Muscle layer of colon (tissue), 2 donors: Measurements from ENCODE around the gene ARHGEF19.

ENCODE experiments used
- H3K27ac ChIP-seq: one replicate; pipeline ENCODE4 v1.7.0; 2013; ENCODE audit warnings: low read depth, mild to moderate bottlenecking, low read length, moderate library complexity
- H3K27me3 ChIP-seq, 2 donors: one replicate each; pipeline ENCODE4 v1.7.0; 2013; ENCODE audit warnings: low read length in 2 of 2, mild to moderate bottlenecking in 2 of 2; ENCODE audit not compliant: insufficient read depth in 2 of 2, control insufficient read depth in 1 of 2
- H3K36me3 ChIP-seq: one replicate; pipeline ENCODE4 v1.7.0; 2013; ENCODE audit warnings: mild to moderate bottlenecking, low read length; ENCODE audit not compliant: insufficient read depth
- H3K4me1 ChIP-seq: one replicate; pipeline ENCODE4 v1.7.0; 2013; ENCODE audit warnings: mild to moderate bottlenecking, low read length; ENCODE audit not compliant: insufficient read depth
- H3K4me3 ChIP-seq, 2 donors: one replicate each; pipeline ENCODE4 v1.7.0; 2013; ENCODE audit warnings: low read length in 2 of 2, low read depth in 1 of 2, mild to moderate bottlenecking in 1 of 2, moderate library complexity in 1 of 2
- H3K9ac ChIP-seq: one replicate; pipeline ENCODE4 v1.7.0; 2013; ENCODE audit warnings: low read length
- H3K9me3 ChIP-seq: one replicate; pipeline ENCODE4 v1.7.0; 2013; ENCODE audit warnings: mild to moderate bottlenecking, low read length
- donor health status: abdominal sarcoma.
- donor health status: Adenocarcinoma of cecum.

ARHGEF19 gene

DNA sequence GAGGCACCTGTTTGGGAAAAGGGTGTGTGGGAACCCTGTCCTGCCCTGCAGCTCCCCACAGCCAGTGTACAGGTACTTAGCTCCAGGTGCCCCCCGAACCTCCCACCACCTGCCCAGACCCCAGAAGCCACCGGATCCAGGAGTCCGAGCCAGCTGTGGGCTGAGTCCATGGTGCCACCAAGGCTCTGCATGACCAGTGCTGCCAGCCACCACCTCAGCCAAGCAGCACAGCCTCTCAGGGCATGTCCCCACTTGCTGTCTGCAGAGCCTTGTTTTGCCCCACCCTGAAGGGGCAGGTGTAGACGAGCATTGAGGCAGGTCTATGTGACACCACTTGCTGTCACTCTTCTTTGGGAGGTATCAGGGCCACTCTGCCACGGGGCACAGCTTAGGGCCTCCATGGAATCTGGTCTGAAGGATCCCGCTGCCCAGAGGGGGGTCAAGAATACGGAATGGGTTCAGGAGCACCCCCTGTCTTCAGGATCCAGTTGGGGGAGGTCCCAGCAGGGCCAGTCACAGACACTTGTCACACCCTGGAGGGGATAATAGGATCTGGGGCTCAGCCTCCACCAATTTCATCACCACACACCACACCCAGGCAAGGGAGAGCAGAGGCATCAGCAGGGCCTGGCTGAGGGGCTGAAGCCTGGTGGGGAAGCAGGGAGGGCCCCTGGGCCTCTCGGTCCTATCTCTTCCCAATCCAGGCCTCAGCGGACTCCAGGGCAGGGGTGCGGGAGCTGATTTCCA lies 27.7 kb downstream of the ARHGEF19 start:
- Histone ChIP-seq H3K9me3 (no peaks in the 10 kb centered on the region), H3K27ac (no peak overlapping the region), H3K9ac (no peak overlapping the region), H3K4me1 (peaks cover 26% of the 10 kb centered on the region), H3K27me3 (no peaks in the 10 kb centered on the region), H3K4me3 (no peak overlapping the region), H3K36me3 (no peaks in the 10 kb centered on the region)

DNA sequence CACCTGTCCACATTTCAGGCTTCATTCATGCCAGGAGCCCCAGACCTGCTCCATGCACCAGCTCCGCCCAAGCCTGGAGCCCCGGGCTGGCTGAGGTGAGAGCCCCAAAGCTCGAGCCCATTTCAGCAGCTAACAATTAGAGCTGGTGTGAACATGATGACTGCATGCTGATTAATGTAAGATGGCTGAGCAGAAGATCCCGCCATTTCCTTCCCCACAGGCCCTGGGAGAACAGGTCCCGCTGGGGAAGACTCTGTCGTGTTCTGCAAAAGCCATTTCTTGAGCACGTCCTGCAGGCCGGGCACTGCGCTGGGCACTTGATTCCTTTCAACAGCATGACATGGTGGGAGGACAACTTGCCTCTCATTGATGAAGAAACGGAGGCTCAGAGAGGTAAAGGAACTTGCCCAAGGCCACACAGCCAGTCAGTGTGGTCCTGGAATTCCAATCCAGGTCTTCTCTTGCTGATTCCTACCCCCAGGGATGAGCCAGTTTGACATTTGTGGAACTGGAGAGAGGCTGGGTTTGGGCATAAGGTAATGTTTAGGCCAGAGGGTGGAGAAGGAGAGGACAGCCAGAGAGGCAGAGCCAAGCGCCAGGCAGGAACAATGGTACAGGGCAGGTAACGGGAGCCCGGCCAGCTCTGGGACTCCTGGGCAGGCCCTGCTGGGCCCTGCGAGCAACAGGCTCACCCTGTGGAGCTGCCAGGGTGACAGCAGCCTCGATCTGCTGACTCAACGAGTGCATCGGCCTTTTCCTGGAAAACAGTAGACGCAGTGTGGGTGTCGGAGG lies 28.5 kb downstream of the ARHGEF19 start:
- no peaks in the 10 kb centered on the region for H3K36me3 ChIP-seq
- H3K27me3 ChIP-seq: no peaks in the 10 kb centered on the region
- H3K4me1 ChIP-seq: peaks cover 30% of the 10 kb centered on the region
- H3K9ac ChIP-seq: no peak overlapping the region
- no peaks in the 10 kb centered on the region for H3K9me3 ChIP-seq
- H3K4me3 ChIP-seq: no peak overlapping the region
- H3K27ac ChIP-seq: no peak overlapping the region

DNA sequence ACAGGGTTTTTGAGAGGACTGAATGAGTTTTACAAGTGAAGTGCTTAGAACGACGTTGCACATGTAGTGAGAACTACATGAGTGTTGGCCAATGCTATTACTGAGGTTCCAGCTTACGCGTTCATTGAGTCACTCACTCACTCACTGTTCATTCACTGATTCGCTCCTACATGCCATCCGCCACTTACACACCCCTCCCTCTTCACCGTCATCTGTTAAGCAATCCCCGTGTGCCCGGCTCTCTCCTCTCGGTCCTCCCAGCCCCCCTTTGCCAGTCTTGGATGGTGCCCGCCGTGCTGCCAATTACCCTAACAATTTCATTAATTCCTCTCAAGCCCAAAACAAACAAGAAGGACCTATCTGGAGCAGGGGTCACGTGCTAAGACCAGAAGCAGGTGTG lies 29.3 kb downstream of the ARHGEF19 start:
- Histone ChIP-seq H3K27ac (no peak overlapping the region), H3K4me1 (peaks cover 37% of the 10 kb centered on the region), H3K9ac (no peak overlapping the region), H3K4me3 (no peak overlapping the region), H3K9me3 (no peaks in the 10 kb centered on the region), H3K27me3 (no peaks in the 10 kb centered on the region), H3K36me3 (no peaks in the 10 kb centered on the region)

DNA sequence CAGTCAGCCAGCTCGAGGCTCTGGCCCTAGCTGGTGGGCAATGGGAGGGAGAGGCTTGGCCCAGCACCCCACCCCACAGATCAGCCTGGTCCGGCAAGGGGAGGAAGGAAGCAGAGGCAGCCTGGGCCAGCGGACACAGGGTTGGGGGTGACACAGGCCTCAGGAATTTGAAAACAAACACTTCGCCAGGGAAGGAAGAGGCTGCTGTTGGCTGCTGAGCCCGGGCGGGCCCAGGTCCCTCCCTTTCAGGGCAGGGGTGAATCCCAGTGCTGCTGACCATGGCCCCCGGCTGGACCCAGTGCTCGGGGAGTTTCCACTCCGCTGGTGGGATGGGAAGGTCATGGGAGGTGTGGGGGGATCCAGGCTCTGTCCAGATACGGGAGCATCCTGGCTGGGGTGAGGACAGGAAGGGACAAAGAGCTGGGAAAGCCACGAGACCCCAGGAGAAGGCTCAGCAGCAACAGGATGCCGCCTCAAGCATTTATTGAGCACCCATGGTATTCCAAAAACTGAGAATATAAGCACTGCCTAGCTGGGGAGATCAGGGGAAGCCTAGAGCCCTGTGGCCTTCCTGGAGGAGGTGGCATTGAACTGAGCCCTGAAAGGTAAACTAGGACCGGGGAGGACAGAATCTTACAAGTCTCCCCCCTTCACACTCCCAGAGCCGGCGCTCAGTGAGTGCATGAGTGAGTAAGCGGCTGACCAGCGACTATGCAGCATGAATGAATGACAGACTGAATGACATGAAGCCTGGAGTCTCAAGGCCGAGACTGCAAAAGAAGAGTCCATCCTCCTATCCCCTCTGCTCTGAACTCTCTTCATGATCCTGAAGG lies 30.3 kb downstream of the ARHGEF19 start:
- H3K9ac ChIP-seq: peak overlapping the region; percentile 19
- H3K36me3 ChIP-seq: no peaks in the 10 kb centered on the region
- peak overlapping the region; percentile 68 for H3K27ac ChIP-seq
- no peaks in the 10 kb centered on the region for H3K9me3 ChIP-seq
- H3K4me1 ChIP-seq: peaks cover 41% of the 10 kb centered on the region
- H3K27me3 ChIP-seq: no peaks in the 10 kb centered on the region
- no peak overlapping the region for H3K4me3 ChIP-seq

- H3K27me3 ChIP-seq: no peaks in the 10 kb centered on the region
- H3K4me1 ChIP-seq: peaks cover 59% of the 10 kb centered on the region
- H3K9ac ChIP-seq: no peak overlapping the region
- no peaks in the 10 kb centered on the region for H3K36me3 ChIP-seq
- no peak overlapping the region for H3K4me3 ChIP-seq
- no peak overlapping the region for H3K27ac ChIP-seq
- no peaks in the 10 kb centered on the region for H3K9me3 ChIP-seq
These were observed 32.1 kb downstream of the ARHGEF19 start for GRCh38 chr1:16180291-16180824.

- peak overlapping the region; percentile 12 for H3K27ac ChIP-seq
- peaks cover 70% of the 10 kb centered on the region for H3K4me1 ChIP-seq
- H3K36me3 ChIP-seq: no peaks in the 10 kb centered on the region
- no peaks in the 10 kb centered on the region for H3K9me3 ChIP-seq
- H3K9ac ChIP-seq: no peak overlapping the region
- H3K4me3 ChIP-seq: no peak overlapping the region
- no peaks in the 10 kb centered on the region for H3K27me3 ChIP-seq
These were observed 33.6 kb downstream of the ARHGEF19 start for GRCh38 chr1:16178596-16179497.

DNA sequence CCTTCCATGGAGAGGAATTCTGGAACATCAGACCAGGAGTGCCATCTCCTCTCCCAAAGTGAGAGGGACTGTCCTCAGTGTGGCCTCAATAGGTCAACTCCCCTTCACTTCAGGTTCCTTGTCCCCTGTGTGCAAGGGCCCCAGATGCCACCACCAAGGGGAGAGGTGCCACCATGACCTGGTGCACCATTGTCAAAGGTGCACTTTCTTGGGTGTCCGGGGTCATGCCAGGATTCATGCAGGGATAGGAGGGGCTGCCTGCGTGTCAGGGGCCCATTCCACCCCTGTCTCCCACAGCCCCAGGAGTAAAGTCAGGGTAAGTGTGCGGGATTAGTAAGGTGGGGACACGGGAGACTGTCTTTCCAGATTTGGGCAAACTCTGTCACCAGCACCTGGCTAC lies 35.1 kb downstream of the ARHGEF19 start:
- no peaks in the 10 kb centered on the region for H3K36me3 ChIP-seq
- H3K27ac ChIP-seq: peak overlapping the region; percentile 88
- no peaks in the 10 kb centered on the region for H3K9me3 ChIP-seq
- H3K4me3 ChIP-seq: no peak overlapping the region
- no peak overlapping the region for H3K9ac ChIP-seq
- H3K4me1 ChIP-seq: peaks cover 67% of the 10 kb centered on the region
- H3K27me3 ChIP-seq: no peaks in the 10 kb centered on the region

- Histone ChIP-seq H3K27me3 (no peaks in the 10 kb centered on the region), H3K4me3 (peak overlapping the region in 1 of 2 donors; percentile 5), H3K9me3 (no peaks in the 10 kb centered on the region), H3K36me3 (no peaks in the 10 kb centered on the region), H3K4me1 (peaks cover 61% of the 10 kb centered on the region), H3K9ac (peak overlapping the region; percentile 58), H3K27ac (peak overlapping the region; percentile 88)
These were observed 35.8 kb downstream of the ARHGEF19 start for GRCh38 chr1:16176653-16177052.

DNA sequence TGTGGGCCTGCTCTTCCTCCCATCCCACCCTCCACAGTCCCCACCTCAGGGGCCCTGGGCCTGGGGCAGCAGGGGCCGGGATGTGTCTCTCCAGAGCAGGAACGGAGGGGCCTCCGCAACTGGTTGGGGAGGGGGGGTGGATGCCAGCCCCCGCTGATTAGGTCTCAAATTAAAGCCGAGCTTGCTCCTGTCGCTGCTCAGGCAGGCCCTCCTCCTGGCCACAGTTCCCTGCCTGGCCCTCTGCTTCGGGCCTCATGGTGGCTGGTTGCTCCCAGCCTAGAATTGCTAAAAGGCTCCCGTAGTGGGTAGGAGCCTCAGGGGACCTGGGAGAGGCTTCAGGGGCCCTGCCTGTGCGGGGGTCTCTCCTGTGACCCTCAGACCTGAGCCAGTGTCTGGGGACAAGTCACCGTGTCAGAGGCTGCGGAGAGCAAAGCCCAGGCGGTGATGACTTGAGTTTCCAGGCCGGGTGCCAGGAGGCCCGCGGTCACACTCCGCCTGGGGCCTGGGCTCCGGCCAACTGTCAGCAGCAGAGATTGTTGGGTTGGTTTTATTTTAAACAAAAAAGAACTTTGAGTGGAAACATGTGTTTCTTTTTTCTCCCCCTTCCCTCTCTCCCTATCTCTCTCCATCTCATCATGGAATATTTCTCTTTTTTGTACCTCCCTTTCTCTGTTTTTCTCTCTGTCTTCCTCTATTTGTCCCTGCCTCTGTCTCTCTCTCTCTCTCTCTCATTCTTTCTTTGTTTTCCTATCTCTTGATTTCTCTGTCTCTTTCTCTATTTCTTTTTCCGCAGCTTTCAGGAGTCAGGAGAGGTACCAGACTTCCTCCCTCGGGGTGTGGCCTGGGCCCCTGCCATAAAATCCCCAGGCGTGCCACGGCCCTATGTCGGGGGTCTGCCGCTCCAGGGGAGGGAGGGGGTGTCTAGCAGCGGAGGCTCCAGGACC lies 36.6 kb downstream of the ARHGEF19 start:
- Histone ChIP-seq H3K27me3 (no peaks in the 10 kb centered on the region), H3K9ac (peak overlapping the region; percentile 58), H3K4me3 (peak overlapping the region in 1 of 2 donors; percentile 5), H3K9me3 (no peaks in the 10 kb centered on the region), H3K36me3 (no peaks in the 10 kb centered on the region), H3K27ac (peak overlapping the region; percentile 88), H3K4me1 (peaks cover 53% of the 10 kb centered on the region)
